HG02623 (cell line): ENCODE measurements around the gene NOSIP.

Experiments
- ATAC-seq: cut with Tn5 transposase; IDR thresholded peaks from one replicate; pipeline ENCODE4 v1.9.1; 2021; ENCODE audit warnings: moderate library complexity; ENCODE audit not compliant: unreplicated experiment

The NOSIP gene

GRCh38 chr19:49512970-49513745 is 67.2 kb downstream of the NOSIP start:
- ATAC-seq, result no peak

DNA sequence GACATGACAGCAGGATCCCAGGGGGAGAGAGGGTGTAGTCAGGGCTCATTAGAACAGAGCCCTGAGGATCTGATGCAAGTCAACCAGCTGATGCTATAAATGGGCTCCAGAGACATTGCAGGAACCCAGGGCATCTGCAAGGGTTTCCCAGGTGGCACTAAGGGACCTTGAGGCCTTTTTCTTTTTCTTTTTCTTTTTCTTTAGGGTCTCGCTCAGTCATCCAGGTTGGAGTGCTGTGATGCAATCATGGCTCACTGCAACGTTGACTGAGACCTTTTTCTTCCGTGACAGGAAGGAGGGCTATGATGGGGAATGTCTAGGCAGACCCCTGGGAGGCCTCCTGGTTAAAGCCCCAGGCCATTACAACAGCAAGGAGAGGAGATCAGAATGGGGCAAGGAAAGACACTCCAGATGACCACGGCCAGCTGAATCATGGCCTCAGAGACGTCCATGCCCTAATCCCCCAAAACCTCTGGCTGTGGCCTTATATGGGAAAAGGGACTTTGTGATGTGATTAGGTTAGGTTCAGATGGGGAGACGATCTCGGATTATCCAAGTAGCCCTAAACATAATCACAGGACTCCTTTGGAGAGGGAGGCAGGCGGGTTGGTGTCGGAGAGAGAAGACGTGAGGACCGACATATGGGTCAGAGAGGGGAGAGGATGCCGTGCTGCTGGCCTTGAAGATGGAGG is 72.4 kb downstream of the NOSIP start:
- ATAC-seq, result no peak

- ATAC-seq, result no peak
Observed at GRCh38 chr19:49506575-49507105, 73.7 kb downstream of the NOSIP start.
